ENCODE results near the gene MEF2D. TPM values are rescaled to one million over a fixed set of nuclear protein-coding genes. Genes with fewer than 3 reads are reported as not detected.

The MEF2D gene
- total RNA-seq, 2 experiments from 2014 or later, result 30.8 to 31.8 TPM

- ChIA-PET CTCF (interaction anchor here (0.6 to 17.1 kb wide), 4 partner anchors 16 to 241 kb away, joined by 3 to 302 read pairs (median 8); partner anchors contain the start of gene MEF2D), POLR2A (interaction anchor here (0.6 to 2.6 kb wide), 3 partner anchors 16 to 109 kb away, joined by 10 to 14 read pairs (median 10); partner anchors contain the start of gene MEF2D)
Measured at GRCh38 chr1:156484480-156485058, 16.0 kb downstream of the MEF2D start.

- POLR2A ChIA-PET, result interaction anchor here (1.1 kb wide), 1 partner anchor 17 kb away, joined by 6 read pairs; the partner anchor contains the start of gene MEF2D
- CTCF ChIA-PET, result interaction anchor here (0.9 to 17.1 kb wide), 3 partner anchors 17 to 108 kb away, joined by 3 to 302 read pairs (median 3); partner anchors contain the start of genes MEF2D and NAXE
Measured at GRCh38 chr1:156483397-156483796, 17.2 kb downstream of the MEF2D start.

- POLR2A ChIA-PET, result interaction anchor here (1.0 to 1.1 kb wide), 2 partner anchors 18 to 25 kb away, joined by 3 to 6 read pairs; partner anchors contain the start of gene MEF2D
Measured at GRCh38 chr1:156482276-156482675, 18.3 kb downstream of the MEF2D start.

GRCh38 chr1:156481527-156481926 lies 19.0 kb downstream of the MEF2D start:
- POLR2A ChIA-PET, result interaction anchor here (1.4 kb wide), 1 partner anchor 18 kb away, joined by 19 read pairs; the partner anchor contains the start of gene MEF2D
- CTCF ChIA-PET, result interaction anchor here (0.6 to 17.1 kb wide), 21 partner anchors 8 to 127 kb away, joined by 3 to 302 read pairs (median 7); partner anchors contain the start of genes GPATCH4, IQGAP3 and MEF2D

More at GRCh38 chr1:156482276-156482675, 18.3 kb downstream of the MEF2D start:
- CTCF ChIA-PET, result interaction anchor here (0.9 to 17.1 kb wide), 7 partner anchors 8 to 118 kb away, joined by 3 to 302 read pairs (median 10); partner anchors contain the start of genes MEF2D and NAXE

- CTCF ChIA-PET, result interaction anchor here (0.6 to 17.1 kb wide), 37 partner anchors 9 to 181 kb away, joined by 3 to 302 read pairs (median 5); partner anchors contain the start of genes GPATCH4, IQGAP3 and MEF2D
- POLR2A ChIA-PET, result interaction anchor here (0.6 to 1.4 kb wide), 4 partner anchors 8 to 27 kb away, joined by 3 to 19 read pairs (median 4); partner anchors contain the start of gene MEF2D
Measured at GRCh38 chr1:156480411-156481192, 20.0 kb downstream of the MEF2D start.

GRCh38 chr1:156480016-156480370 lies 20.6 kb downstream of the MEF2D start:
- ChIA-PET POLR2A (interaction anchor here (0.6 to 1.4 kb wide), 4 partner anchors 9 to 28 kb away, joined by 3 to 19 read pairs (median 4); partner anchors contain the start of gene MEF2D), CTCF (interaction anchor here (0.6 to 17.1 kb wide), 36 partner anchors 8 to 181 kb away, joined by 3 to 302 read pairs (median 5); partner anchors contain the start of genes GPATCH4, IQGAP3 and MEF2D)

- ChIA-PET CTCF (interaction anchor here (0.7 to 17.1 kb wide), 10 partner anchors 8 to 129 kb away, joined by 3 to 302 read pairs (median 5); partner anchors contain the start of gene MEF2D), POLR2A (no interaction called here)
Measured at GRCh38 chr1:156479093-156480015, 21.2 kb downstream of the MEF2D start.

- ChIA-PET CTCF (interaction anchor here (17.1 kb wide), 1 partner anchor 22 kb away, joined by 302 read pairs; the partner anchor contains the start of gene MEF2D), POLR2A (no interaction called here)
Measured at GRCh38 chr1:156478250-156478627, 22.3 kb downstream of the MEF2D start.

- ChIA-PET CTCF (interaction anchor here (1.1 to 17.1 kb wide), 3 partner anchors 20 to 92 kb away, joined by 3 to 302 read pairs (median 5); partner anchors contain the start of gene MEF2D), POLR2A (no interaction called here)
Measured at GRCh38 chr1:156477526-156478249, 22.9 kb downstream of the MEF2D start.

- ChIA-PET CTCF (interaction anchor here (1.1 to 17.1 kb wide), 3 partner anchors 19 to 91 kb away, joined by 3 to 302 read pairs (median 5); partner anchors contain the start of gene MEF2D), POLR2A (interaction anchor here (0.6 kb wide), 1 partner anchor 98 kb away, joined by 3 read pairs; no protein-coding TSS in a partner anchor)
Measured at GRCh38 chr1:156476501-156477298, 23.9 kb downstream of the MEF2D start.

- ChIA-PET CTCF (interaction anchor here (0.5 to 1.5 kb wide), 3 partner anchors 19 to 147 kb away, joined by 3 read pairs; no protein-coding TSS in a partner anchor), POLR2A (interaction anchor here (0.6 kb wide), 1 partner anchor 98 kb away, joined by 3 read pairs; no protein-coding TSS in a partner anchor)
Measured at GRCh38 chr1:156475568-156476500, 24.7 kb downstream of the MEF2D start.

- ChIA-PET CTCF (interaction anchor here (1.1 kb wide), 1 partner anchor 117 kb away, joined by 3 read pairs; no protein-coding TSS in a partner anchor), POLR2A (no interaction called here)
Measured at GRCh38 chr1:156474966-156475365, 25.6 kb downstream of the MEF2D start.

- ChIA-PET CTCF (interaction anchor here (1.5 kb wide), 1 partner anchor 9 kb away, joined by 4 read pairs; no protein-coding TSS in a partner anchor), POLR2A (no interaction called here)
Measured at GRCh38 chr1:156471496-156472490, 28.8 kb downstream of the MEF2D start.

GRCh38 chr1:156470473-156470872 lies 30.1 kb downstream of the MEF2D start:
- ChIA-PET POLR2A (no interaction called here), CTCF (interaction anchor here (1.0 kb wide), 1 partner anchor 10 kb away, joined by 3 read pairs; no protein-coding TSS in a partner anchor)
